Pancreas (tissue), 10 donors: ENCODE results near the gene PRUNE1. TPM values are rescaled to one million over a fixed set of nuclear protein-coding genes. Genes with fewer than 3 reads are reported as not detected.

Experiments used
- ATAC-seq, 4 donors: fragments of 200-7000 bp; cut with Tn5 transposase; one replicate each; pipeline versions ENCODE4 v1.8.0 to v1.9.1; 2020; ENCODE audit warnings: mild to moderate bottlenecking in 4 of 4, moderate library complexity in 4 of 4
- DNase-seq, 6 donors: peaks; one replicate each; pipeline ENCODE4 v3.0.0-alpha.2; 2020
- FAIRE-seq: peaks from 2 replicates; lab custom pipeline; 2012; peaks lifted over from hg19 to GRCh38; lab: Jason Lieb, UNC
- H3K27ac ChIP-seq, 4 donors: fragments of 200-600 bp; sonication (generic); 1 replicate in 3 of 4; 2 replicates in 1 of 4; pipeline versions ENCODE4 v1.5.0 to v1.8.0; 2020
- H3K27me3 ChIP-seq, 4 donors: fragments of 200-600 bp; one replicate each; pipeline ENCODE4 v1.8.0; 2021
- H3K36me3 ChIP-seq, 3 donors: fragments of 200-600 bp; sonication (generic) in 1 of 3; one replicate each; pipeline versions ENCODE4 v1.5.0 to v1.8.0; 2020 to 2021
- H3K4me1 ChIP-seq, 3 donors: fragments of 200-600 bp; one replicate each; pipeline ENCODE4 v1.8.0; 2021
- H3K4me3 ChIP-seq, 4 donors: fragments of 200-600 bp; sonication (generic) in 2 of 4; one replicate each; pipeline versions ENCODE4 v1.5.0 to v1.8.0; 2020 to 2021
- H3K9me3 ChIP-seq, 4 donors: fragments of 200-600 bp; one replicate each; pipeline ENCODE4 v1.8.0; 2021
- CTCF ChIP-seq, 4 donors: fragments of 200-600 bp; sonication (generic) in 3 of 4; IDR thresholded peaks; one replicate each; pipeline versions ENCODE4 v1.5.0 to v1.8.0; 2021; ENCODE audit warnings: antibody characterized with exemption in 4 of 4
- WGBS, 2 donors: extraction: QIAGEN DNeasy Blood & Tissue Kit; methylation state at CpG; one replicate each; pipeline ENCODE4 v1.1.7; 2013; 5-methylcytosine and 5-hydroxymethylcytosine counted together
- intact Hi-C, 3 donors: fragments of 100-400 bp; cut with DNase I; formaldehyde crosslinking; loops; one replicate each; pipeline versions ENCODE4 v1.11.1 to v1.14.2; 2022
- polyA plus RNA-seq, 2 donors: library from polyadenylated mRNA; stranded (reverse); fragments of 200-250 nt; gene quantifications; one replicate each; pipeline ENCODE4 v1.2.3, GENCODE V29; 2013
- total RNA-seq, 6 donors: library from RNA; stranded (reverse); fragmentation: NEBNext Ultra II Directional in 4 of 6; extraction: Animal tissue kit (Norgen Biotek cat#: 25700) in 4 of 6; gene quantifications; one replicate each; pipeline versions ENCODE4 v1.2.1 to v1.2.4, GENCODE V29; 2021 to 2023
- donor health status: healthy with polysubstance abuse.
- donor health status: DM: no; HTN: no; CAD: no; lungs with moderate emphysema.
- donor health status: DM: no; HTN: no; CAD: no.
- donor health status: control.
- donor health status: control.
- donor health status: Bipolar disorder and iron deficiency.
- donor health status: DM: yes; HTN: yes; CAD: no.
- donor health status: DM: no; HTN: no; CAD: no.
- donor health status: DM: no; HTN: no; CAD: no.
- donor health status: DM: yes; HTN: yes; CAD: no.

The PRUNE1 gene
- total and polyA plus RNA-seq, 8 donors, result 6.4 to 16.7 (median 8.1) TPM

GRCh38 chr1:151009206-151009587, 948 bp downstream of the PRUNE1 start:
- intact Hi-C loops, result no loop called here
- ATAC-seq, result no peak
- Histone ChIP-seq H3K4me3 (peak overlapping the region in 3 of 4 donors; percentile 56 to 67 (median 63)), H3K36me3 (no peaks in the 10 kb centered on the region), H3K27me3 (no peaks in the 10 kb centered on the region), H3K27ac (peak overlapping the region in 2 of 4 donors; percentile 82 to 94), H3K9me3 (no peaks in the 10 kb centered on the region), H3K4me1 (peaks cover 10 to 35% (median 21%) of the 10 kb centered on the region in 3 donors)
- DNase-seq, result no peak
- TF ChIP-seq CTCF (IDR thresholded peaks at IDR 0.05), result no peak
- no peak for FAIRE-seq
- WGBS, 2 donors, result 37 to 45% methylated on average over 3 of the region's 3 CpGs

- peak overlapping the region in 1 of 4 donors; percentile 67 for H3K4me3 ChIP-seq
- 92 to 94% methylated on average over 8 of the region's 8 CpGs for WGBS, 2 donors
- no peaks in the 10 kb centered on the region for H3K9me3 ChIP-seq
- no peak for TF ChIP-seq CTCF (IDR thresholded peaks at IDR 0.05)
- H3K27me3 ChIP-seq, result no peaks in the 10 kb centered on the region
- intact Hi-C loops, result no loop called here
- FAIRE-seq, result no peak
- DNase-seq, result no peak
- ATAC-seq, result no peak
- H3K27ac ChIP-seq, result no peak overlapping the region
- no peaks in the 10 kb centered on the region for H3K36me3 ChIP-seq
- peaks cover 10 to 33% (median 21%) of the 10 kb centered on the region in 3 donors for H3K4me1 ChIP-seq
Observed at GRCh38 chr1:151009674-151010345, 1.6 kb downstream of the PRUNE1 start.

GRCh38 chr1:151010346-151010726, 2.1 kb downstream of the PRUNE1 start:
- Histone ChIP-seq H3K27ac (no peak overlapping the region), H3K4me1 (peaks cover 10 to 33% (median 21%) of the 10 kb centered on the region in 3 donors), H3K27me3 (no peaks in the 10 kb centered on the region), H3K36me3 (no peaks in the 10 kb centered on the region), H3K9me3 (no peaks in the 10 kb centered on the region), H3K4me3 (no peak overlapping the region)
- DNase-seq (no peak), FAIRE-seq (no peak), ATAC-seq (no peak)
- intact Hi-C loops, result no loop called here
- 81 to 86% methylated on average over 3 of the region's 3 CpGs for WGBS, 2 donors
- no peak for TF ChIP-seq CTCF (IDR thresholded peaks at IDR 0.05)

- TF ChIP-seq CTCF (IDR thresholded peaks at IDR 0.05), result no peak
- DNase-seq (no peak), ATAC-seq (no peak), FAIRE-seq (no peak)
- H3K4me3 ChIP-seq, result no peak overlapping the region
- H3K9me3 ChIP-seq, result no peaks in the 10 kb centered on the region
- WGBS, 2 donors, result 59 to 60% methylated on average over 4 of the region's 4 CpGs
- H3K36me3 ChIP-seq, result no peaks in the 10 kb centered on the region
- intact Hi-C loops, result no loop called here
- H3K4me1 ChIP-seq, result peaks cover 10 to 33% (median 21%) of the 10 kb centered on the region in 3 donors
- H3K27me3 ChIP-seq, result no peaks in the 10 kb centered on the region
- H3K27ac ChIP-seq, result no peak overlapping the region
Observed at GRCh38 chr1:151011154-151011850, 3.1 kb downstream of the PRUNE1 start.
